A549 (cell line): ENCODE measurements around the gene OPALIN.

ENCODE experiments used
- EP300 ChIP-seq, 2 experiments: fragments of >200 bp; sonication (Bioruptor Twin); formaldehyde crosslinking; IDR thresholded peaks; 2 replicates in 1 of 2; 3 replicates in 1 of 2; pipeline ENCODE4 v1.6.1; 2016 to 2017
- HDAC2 ChIP-seq: fragments of 200-600 bp; sonication (generic); IDR thresholded peaks from 2 replicates; pipeline ENCODE4 v1.6.1; 2016
- KDM1A ChIP-seq: fragments of 200-600 bp; sonication (generic); IDR thresholded peaks from 2 replicates; pipeline ENCODE4 v1.6.1; 2016; ENCODE audit warnings: low read depth, mild to moderate bottlenecking
- POLR2A ChIP-seq: IDR thresholded peaks from 2 replicates; pipeline ENCODE4 v1.6.1; 2012; ENCODE audit warnings: mild to moderate bottlenecking, low read length
- RAD21 ChIP-seq, 2 experiments: fragments of >200 bp in 1 of 2; sonication (Bioruptor Twin) in 1 of 2; formaldehyde crosslinking in 1 of 2; IDR thresholded peaks in 1 of 2; conservative IDR thresholded peaks in 1 of 2; 2 replicates in 1 of 2; 3 replicates in 1 of 2; pipeline ENCODE4 v1.6.1; 2012 to 2018; ENCODE audit warnings: inconsistent platforms in 1 of 2
- REST ChIP-seq: fragments of 200-600 bp; sonication (generic); IDR thresholded peaks from 2 replicates; pipeline ENCODE4 v1.6.1; 2016; ENCODE audit warnings: antibody characterized with exemption, mild to moderate bottlenecking, moderate library complexity
- ZC3H11A ChIP-seq: fragments of 450-650 bp; IDR thresholded peaks from 2 replicates; pipeline ENCODE4 v1.6.1; 2014; ENCODE audit warnings: antibody characterized with exemption, mild to moderate bottlenecking
- TF ChIP-seq, protein P1 (sequence below): fragments of >200 bp; sonication (Bioruptor Twin); formaldehyde crosslinking; IDR thresholded peaks from 3 replicates; pipeline ENCODE4 v1.5.1; 2016
- TF ChIP-seq, protein P2 (sequence below): IDR thresholded peaks from 2 replicates; pipeline ENCODE4 v1.6.1; 2012

GRCh38 chr10:96400465-96400864 is 41.7 kb upstream of the OPALIN start:
- TF ChIP-seq, protein P1, sequence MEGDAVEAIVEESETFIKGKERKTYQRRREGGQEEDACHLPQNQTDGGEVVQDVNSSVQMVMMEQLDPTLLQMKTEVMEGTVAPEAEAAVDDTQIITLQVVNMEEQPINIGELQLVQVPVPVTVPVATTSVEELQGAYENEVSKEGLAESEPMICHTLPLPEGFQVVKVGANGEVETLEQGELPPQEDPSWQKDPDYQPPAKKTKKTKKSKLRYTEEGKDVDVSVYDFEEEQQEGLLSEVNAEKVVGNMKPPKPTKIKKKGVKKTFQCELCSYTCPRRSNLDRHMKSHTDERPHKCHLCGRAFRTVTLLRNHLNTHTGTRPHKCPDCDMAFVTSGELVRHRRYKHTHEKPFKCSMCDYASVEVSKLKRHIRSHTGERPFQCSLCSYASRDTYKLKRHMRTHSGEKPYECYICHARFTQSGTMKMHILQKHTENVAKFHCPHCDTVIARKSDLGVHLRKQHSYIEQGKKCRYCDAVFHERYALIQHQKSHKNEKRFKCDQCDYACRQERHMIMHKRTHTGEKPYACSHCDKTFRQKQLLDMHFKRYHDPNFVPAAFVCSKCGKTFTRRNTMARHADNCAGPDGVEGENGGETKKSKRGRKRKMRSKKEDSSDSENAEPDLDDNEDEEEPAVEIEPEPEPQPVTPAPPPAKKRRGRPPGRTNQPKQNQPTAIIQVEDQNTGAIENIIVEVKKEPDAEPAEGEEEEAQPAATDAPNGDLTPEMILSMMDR = no peak
- TF ChIP-seq, protein P2, sequence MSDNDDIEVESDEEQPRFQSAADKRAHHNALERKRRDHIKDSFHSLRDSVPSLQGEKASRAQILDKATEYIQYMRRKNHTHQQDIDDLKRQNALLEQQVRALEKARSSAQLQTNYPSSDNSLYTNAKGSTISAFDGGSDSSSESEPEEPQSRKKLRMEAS = no peak
- TF ChIP-seq EP300 (IDR thresholded peaks at IDR 0.05) (no peak), KDM1A (no peak), POLR2A (no peak), REST (no peak), HDAC2 (no peak), ZC3H11A (no peak), RAD21 (conservative IDR thresholded peaks at IDR 0.05 in 1 of 2, IDR thresholded peaks at IDR 0.05 in 1 of 2) (no peak)
